Gastroesophageal sphincter (tissue), 4 donors: ENCODE measurements around the gene HERC2. TPM values are rescaled to one million over a fixed set of nuclear protein-coding genes. Genes with fewer than 3 reads are reported as not detected.

Experiments
- ATAC-seq: fragments of 150-250 bp; one replicate; pipeline ENCODE4 v1.9.1; 2016; ENCODE audit warnings: mild to moderate bottlenecking, moderate library complexity
- H3K27ac ChIP-seq, 4 donors: fragments of 200-600 bp; sonication (generic) in 3 of 4; 1 replicate in 3 of 4; 2 replicates in 1 of 4; pipeline ENCODE4 v1.5.1; 2016 to 2019
- H3K27me3 ChIP-seq: fragments of 200-600 bp; sonication (generic); one replicate; pipeline ENCODE4 v1.5.1; 2019
- H3K36me3 ChIP-seq, 2 donors: fragments of 200-600 bp; sonication (generic); one replicate each; pipeline ENCODE4 v1.5.1; 2019; ENCODE audit warnings: control low read depth in 1 of 2
- H3K4me1 ChIP-seq, 3 donors: fragments of 200-600 bp; sonication (generic); 1 replicate in 2 of 3; 2 replicates in 1 of 3; pipeline ENCODE4 v1.5.1; 2016 to 2019; ENCODE audit warnings: control low read depth in 2 of 3
- H3K4me3 ChIP-seq, 2 donors: fragments of 200-600 bp; sonication (generic); one replicate each; pipeline ENCODE4 v1.5.1; 2019; ENCODE audit warnings: mild to moderate bottlenecking in 1 of 2, moderate library complexity in 1 of 2
- H3K9me3 ChIP-seq, 3 donors: fragments of 200-600 bp; sonication (generic); one replicate each; pipeline ENCODE4 v1.5.1; 2017 to 2019; ENCODE audit warnings: control low read depth in 2 of 3
- EP300 ChIP-seq: sonication (generic); formaldehyde crosslinking; IDR thresholded peaks from one replicate; pipeline ENCODE4 v1.6.1; 2017; ENCODE audit warnings: antibody characterized with exemption, mild to moderate bottlenecking
- POLR2A ChIP-seq, 2 donors: fragments of 450-650 bp; IDR thresholded peaks; one replicate each; pipeline ENCODE4 v1.6.1; 2017; ENCODE audit warnings: antibody characterized with exemption in 2 of 2, mild to moderate bottlenecking in 2 of 2, moderate library complexity in 1 of 2
- POLR2AphosphoS5 ChIP-seq: sonication (generic); formaldehyde crosslinking; IDR thresholded peaks from one replicate; pipeline ENCODE4 v1.6.1; 2017; ENCODE audit warnings: antibody characterized with exemption
- WGBS, 2 donors: methylation state at CpG; one replicate each; pipeline ENCODE4 v1.1.5; 2018; ENCODE audit warnings: low coverage in 1 of 2; 5-methylcytosine and 5-hydroxymethylcytosine counted together
- total RNA-seq, 4 donors: library from RNA; depleted of rRNA; stranded (reverse); fragments of >200 nt; gene quantifications; one replicate each; pipeline ENCODE4 v1.1.0, GENCODE V29; 2016
- TF ChIP-seq, protein P1 (sequence below), 4 experiments: fragments of 200-600 bp in 2 of 4; fragments of 450-650 bp in 2 of 4; sonication (generic) in 1 of 4; IDR thresholded peaks; one replicate each; pipeline ENCODE4 v1.5.1; 2017 to 2019; ENCODE audit warnings: antibody characterized with exemption in 4 of 4, mild to moderate bottlenecking in 2 of 4, moderate library complexity in 2 of 4

Gene HERC2
- total RNA-seq, 4 donors from 2014 or later = 38.6 to 94.6 (median 56.1) TPM

DNA sequence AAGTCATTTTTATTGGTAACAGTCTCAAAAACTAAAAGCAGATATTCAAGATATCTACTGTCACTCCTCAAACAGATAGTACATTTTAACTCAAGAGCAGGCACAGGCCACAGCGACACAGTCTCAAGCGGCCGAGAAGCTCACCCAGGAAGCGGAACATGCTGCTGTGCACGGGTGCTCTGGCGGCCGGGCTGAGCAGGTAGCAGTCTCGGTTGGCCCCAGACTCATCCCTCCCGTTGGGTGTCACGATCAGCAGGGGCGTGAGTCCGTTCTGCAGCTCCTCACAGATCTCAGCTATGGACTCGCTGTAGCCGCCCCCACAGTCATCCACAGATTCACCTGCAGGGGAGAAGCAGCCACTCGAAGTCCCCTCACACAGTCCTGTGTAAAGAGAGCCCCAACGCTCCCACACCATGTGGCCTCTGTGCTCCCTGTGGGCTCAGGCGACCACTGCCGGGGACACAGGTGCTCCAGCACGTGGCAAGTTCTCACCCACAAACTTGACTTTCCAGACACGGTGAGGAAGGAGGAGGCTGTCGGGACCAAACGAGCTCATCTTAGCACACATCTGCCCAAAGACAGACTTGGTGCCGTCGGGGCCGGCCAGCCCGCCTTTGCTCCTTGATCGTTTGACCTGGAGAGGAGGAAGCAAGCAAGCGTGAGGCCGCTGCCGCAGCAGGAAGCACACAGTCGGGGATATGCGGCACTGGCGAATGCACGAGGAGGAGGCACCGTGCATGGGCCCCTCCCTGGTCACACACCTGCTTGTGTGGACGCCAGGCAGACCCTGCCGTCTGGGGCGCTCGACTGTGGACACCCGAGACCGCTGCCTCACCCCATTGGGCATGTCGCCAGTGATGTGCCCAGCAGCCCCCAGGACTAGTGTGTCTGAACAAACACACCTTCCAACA lies 205.2 kb downstream of the HERC2 start:
- Histone ChIP-seq H3K27ac (no peak overlapping the region), H3K4me1 (no peaks in the 10 kb centered on the region), H3K4me3 (no peak overlapping the region), H3K27me3 (no peaks in the 10 kb centered on the region), H3K36me3 (peaks cover 0 to 100% of the 10 kb centered on the region in 2 donors), H3K9me3 (no peaks in the 10 kb centered on the region)
- ATAC-seq = no peak
- TF ChIP-seq POLR2A (IDR thresholded peaks at IDR 0.05) (no peak), EP300 (no peak)
- 72% methylated on average over 5 of the region's 42 CpGs; no CpG with 5 or more reads in 1 of the 2 donors for WGBS, 2 donors

DNA sequence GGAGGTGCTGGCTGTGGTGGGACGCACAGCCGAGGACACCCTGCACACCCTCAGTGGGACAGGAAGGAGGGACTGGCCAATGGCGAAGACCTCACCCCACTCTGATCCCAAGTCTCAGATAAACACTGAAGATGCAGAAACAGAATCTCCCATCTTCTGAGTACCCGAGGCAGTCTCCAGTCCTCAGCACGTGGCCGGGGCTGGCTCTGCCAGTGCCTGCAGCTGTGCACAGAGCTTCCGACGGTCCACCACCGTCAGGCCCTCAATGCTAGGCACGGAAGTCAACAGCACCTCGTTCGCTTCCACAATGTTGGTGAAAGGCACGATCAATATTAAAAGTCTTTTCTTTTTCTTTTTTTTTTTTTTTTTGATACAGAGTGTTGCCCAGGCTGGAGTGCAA lies 206.1 kb downstream of the HERC2 start:
- H3K27ac ChIP-seq = no peak overlapping the region
- 78% methylated on average over 4 of the region's 13 CpGs; no CpG with 5 or more reads in 1 of the 2 donors for WGBS, 2 donors
- no peaks in the 10 kb centered on the region for H3K27me3 ChIP-seq
- no peaks in the 10 kb centered on the region for H3K4me1 ChIP-seq
- no peaks in the 10 kb centered on the region for H3K9me3 ChIP-seq
- no peak for ATAC-seq
- no peak overlapping the region for H3K4me3 ChIP-seq
- H3K36me3 ChIP-seq = peaks cover 0 to 98% of the 10 kb centered on the region in 2 donors
- no peak for TF ChIP-seq POLR2A (IDR thresholded peaks at IDR 0.05)
- TF ChIP-seq, protein P1, sequence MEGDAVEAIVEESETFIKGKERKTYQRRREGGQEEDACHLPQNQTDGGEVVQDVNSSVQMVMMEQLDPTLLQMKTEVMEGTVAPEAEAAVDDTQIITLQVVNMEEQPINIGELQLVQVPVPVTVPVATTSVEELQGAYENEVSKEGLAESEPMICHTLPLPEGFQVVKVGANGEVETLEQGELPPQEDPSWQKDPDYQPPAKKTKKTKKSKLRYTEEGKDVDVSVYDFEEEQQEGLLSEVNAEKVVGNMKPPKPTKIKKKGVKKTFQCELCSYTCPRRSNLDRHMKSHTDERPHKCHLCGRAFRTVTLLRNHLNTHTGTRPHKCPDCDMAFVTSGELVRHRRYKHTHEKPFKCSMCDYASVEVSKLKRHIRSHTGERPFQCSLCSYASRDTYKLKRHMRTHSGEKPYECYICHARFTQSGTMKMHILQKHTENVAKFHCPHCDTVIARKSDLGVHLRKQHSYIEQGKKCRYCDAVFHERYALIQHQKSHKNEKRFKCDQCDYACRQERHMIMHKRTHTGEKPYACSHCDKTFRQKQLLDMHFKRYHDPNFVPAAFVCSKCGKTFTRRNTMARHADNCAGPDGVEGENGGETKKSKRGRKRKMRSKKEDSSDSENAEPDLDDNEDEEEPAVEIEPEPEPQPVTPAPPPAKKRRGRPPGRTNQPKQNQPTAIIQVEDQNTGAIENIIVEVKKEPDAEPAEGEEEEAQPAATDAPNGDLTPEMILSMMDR (IDR thresholded peaks at IDR 0.05) = no peak
- TF ChIP-seq POLR2AphosphoS5 = no peak
- TF ChIP-seq EP300 = no peak

DNA sequence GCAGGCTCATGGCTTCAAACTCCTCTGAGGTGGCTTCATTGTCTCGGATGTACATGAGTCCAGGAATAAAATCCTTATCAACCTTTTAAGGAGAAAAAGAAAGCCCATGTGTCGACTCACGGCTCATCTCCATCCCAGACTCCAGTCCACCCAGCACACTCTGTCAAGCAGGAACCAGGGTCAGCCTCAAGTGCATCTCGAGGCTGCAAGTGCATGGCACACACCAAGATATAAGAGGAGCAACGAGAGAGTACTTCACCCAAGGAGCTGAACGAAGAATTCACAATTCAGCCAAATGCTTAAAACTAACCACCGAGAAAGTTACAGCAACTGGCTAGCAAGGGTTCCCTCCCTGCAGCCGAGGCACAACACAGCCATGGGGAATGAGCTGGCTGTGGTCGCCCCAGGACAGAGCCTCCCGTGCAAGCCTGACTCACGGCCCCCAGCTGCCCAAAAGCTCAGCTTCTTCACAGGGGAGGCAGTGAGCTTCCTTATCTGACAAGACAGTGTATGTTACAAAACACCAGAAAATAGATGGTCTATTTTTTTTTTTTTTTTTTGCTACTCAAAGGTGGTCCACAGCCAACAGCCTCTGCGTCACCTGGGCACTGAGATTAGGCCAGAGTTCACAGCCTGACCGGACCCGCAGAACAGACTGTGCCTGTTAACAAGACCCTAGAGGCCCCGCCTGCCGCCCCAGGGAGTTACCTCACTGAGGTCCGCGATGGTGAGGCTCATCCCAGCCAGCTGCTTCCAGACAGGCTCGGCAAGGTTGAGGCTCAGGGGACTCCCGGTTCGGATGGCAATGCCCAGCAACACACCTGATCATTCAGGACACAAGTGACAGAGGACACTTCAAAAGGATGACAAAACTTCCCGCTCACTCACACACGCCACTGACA lies 207.0 kb downstream of the HERC2 start:
- TF ChIP-seq EP300 (no peak), POLR2AphosphoS5 (no peak), POLR2A (IDR thresholded peaks at IDR 0.05) (no peak)
- TF ChIP-seq, protein P1 (IDR thresholded peaks at IDR 0.05) = no peak
- WGBS, 2 donors = 93 to 100% methylated on average over 1 to 6 of the region's 23 CpGs
- Histone ChIP-seq H3K36me3 (peaks cover 0 to 89% of the 10 kb centered on the region in 2 donors), H3K4me3 (no peak overlapping the region), H3K27ac (no peak overlapping the region), H3K9me3 (no peaks in the 10 kb centered on the region), H3K4me1 (peaks cover 0 to 8% (median 0%) of the 10 kb centered on the region in 3 donors), H3K27me3 (no peaks in the 10 kb centered on the region)
- ATAC-seq = no peak

DNA sequence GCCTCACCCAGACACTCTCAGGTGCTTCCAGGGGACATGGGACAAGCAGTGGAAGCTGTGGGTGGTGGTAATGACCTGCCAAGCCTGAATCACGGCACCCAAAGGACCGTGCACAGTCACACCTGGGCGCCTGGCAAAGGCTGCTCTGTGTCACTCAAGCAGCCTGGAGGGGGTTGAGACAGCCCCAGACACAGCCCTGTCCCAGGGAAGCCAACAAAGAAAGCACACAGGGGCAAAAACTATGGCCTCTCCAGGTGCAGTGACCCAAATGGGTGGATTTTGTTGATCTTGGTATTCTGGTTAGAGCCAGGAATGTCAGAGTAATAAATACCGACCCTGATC lies 207.9 kb downstream of the HERC2 start:
- no peak overlapping the region for H3K27ac ChIP-seq
- H3K9me3 ChIP-seq = no peaks in the 10 kb centered on the region
- whole genome bisulfite sequencing, 2 donors = 50 to 89% methylated on average over 1 of the region's 4 CpGs
- peaks cover 0 to 16% (median 0%) of the 10 kb centered on the region in 3 donors for H3K4me1 ChIP-seq
- TF ChIP-seq, protein P1 (IDR thresholded peaks at IDR 0.05) = no peak
- H3K4me3 ChIP-seq = no peak overlapping the region
- H3K27me3 ChIP-seq = no peaks in the 10 kb centered on the region
- peaks cover 0 to 80% of the 10 kb centered on the region in 2 donors for H3K36me3 ChIP-seq
- ATAC-seq = no peak

DNA sequence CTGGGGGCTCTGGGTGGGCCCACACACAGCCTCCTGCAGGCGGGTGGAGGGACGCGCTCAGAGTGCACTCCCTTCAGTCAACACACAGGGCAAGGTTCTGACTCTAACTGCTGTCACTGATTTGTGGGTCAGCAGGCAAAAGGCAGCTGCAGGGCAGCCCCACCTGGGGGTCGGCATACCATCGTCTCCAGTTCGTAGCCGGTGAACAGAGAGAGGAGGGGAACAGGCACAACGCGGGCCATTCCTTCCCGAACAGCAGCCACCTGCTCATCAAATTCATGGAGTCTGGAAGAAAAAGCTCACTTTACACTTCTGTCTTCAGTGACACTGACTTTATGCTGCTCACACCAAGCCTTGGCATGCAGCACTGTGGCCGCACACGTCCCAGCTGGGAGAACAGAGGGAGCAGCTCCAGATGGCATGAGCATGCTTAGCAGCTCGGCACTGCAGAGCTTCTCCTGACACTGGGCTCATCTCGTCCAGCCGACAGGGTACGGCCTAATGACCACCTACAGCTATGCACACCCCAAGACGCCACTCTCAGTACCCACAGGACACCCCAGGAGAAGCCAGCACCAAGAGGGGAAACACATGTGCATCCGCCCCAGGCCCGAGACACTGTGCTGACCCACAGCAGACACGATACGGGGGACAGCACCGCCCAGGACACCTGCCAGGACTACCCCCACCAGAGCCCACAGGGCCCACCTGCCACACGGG lies 208.4 kb downstream of the HERC2 start:
- no peaks in the 10 kb centered on the region for H3K9me3 ChIP-seq
- 93 to 100% methylated on average over 2 to 3 of the region's 23 CpGs for WGBS, 2 donors
- H3K4me3 ChIP-seq = no peak overlapping the region
- H3K27me3 ChIP-seq = no peaks in the 10 kb centered on the region
- H3K27ac ChIP-seq = no peak overlapping the region
- ATAC-seq = no peak
- peaks cover 0 to 16% (median 0%) of the 10 kb centered on the region in 3 donors for H3K4me1 ChIP-seq
- no peak for TF ChIP-seq POLR2A (IDR thresholded peaks at IDR 0.05)
- no peak for TF ChIP-seq EP300
- no peak for TF ChIP-seq POLR2AphosphoS5
- TF ChIP-seq, protein P1 (IDR thresholded peaks at IDR 0.05) = no peak
- H3K36me3 ChIP-seq = peaks cover 0 to 75% of the 10 kb centered on the region in 2 donors
